HG03558 (cell line): ENCODE measurements around the gene FADS2.

Experiments used
- ATAC-seq: cut with Tn5 transposase; IDR thresholded peaks from one replicate; pipeline ENCODE4 v1.9.1; 2021; ENCODE audit warnings: moderate number of reproducible peaks; ENCODE audit not compliant: unreplicated experiment; ENCODE audit errors: extremely low read depth

The FADS2 gene

GRCh38 chr11:61842528-61842820, 14.4 kb downstream of the FADS2 start:
- no peak for ATAC-seq

GRCh38 chr11:61844909-61845565, 16.9 kb downstream of the FADS2 start:
- no peak for ATAC-seq

GRCh38 chr11:61846362-61847020, 18.4 kb downstream of the FADS2 start:
- no peak for ATAC-seq

GRCh38 chr11:61847914-61848581, 19.9 kb downstream of the FADS2 start:
- no peak for ATAC-seq

- ATAC-seq = no peak
These were observed 20.5 kb downstream of the FADS2 start for GRCh38 chr11:61848631-61849030.

GRCh38 chr11:61850687-61851086, 22.6 kb downstream of the FADS2 start:
- ATAC-seq = no peak

- ATAC-seq = no peak
These were observed 23.2 kb downstream of the FADS2 start for GRCh38 chr11:61851113-61851899.

GRCh38 chr11:61851900-61852295, 23.8 kb downstream of the FADS2 start:
- no peak for ATAC-seq

GRCh38 chr11:61853698-61854169, 25.6 kb downstream of the FADS2 start:
- no peak for ATAC-seq

- ATAC-seq = no peak
These were observed 26.3 kb downstream of the FADS2 start for GRCh38 chr11:61854206-61854895.

- no peak for ATAC-seq
These were observed 27.0 kb downstream of the FADS2 start for GRCh38 chr11:61854966-61855714.

GRCh38 chr11:61855939-61856680, 28.0 kb downstream of the FADS2 start:
- no peak for ATAC-seq

- no peak for ATAC-seq
These were observed 32.2 kb downstream of the FADS2 start for GRCh38 chr11:61860054-61860903.

- ATAC-seq = no peak
These were observed 33.5 kb downstream of the FADS2 start for GRCh38 chr11:61861634-61862033.

- no peak for ATAC-seq
These were observed 34.8 kb downstream of the FADS2 start for GRCh38 chr11:61862714-61863547.

- no peak for ATAC-seq
These were observed 35.5 kb downstream of the FADS2 start for GRCh38 chr11:61863548-61864081.
